Subcutaneous abdominal adipose tissue (tissue), 5 donors: ENCODE results near the gene PHF12.

ENCODE experiments used
- H3K27ac ChIP-seq: one replicate; pipeline ENCODE4 v1.7.0; 2013; ENCODE audit warnings: low read depth, mild to moderate bottlenecking, inconsistent platforms, low read length, moderate library complexity
- H3K27me3 ChIP-seq, 5 donors: one replicate each; pipeline ENCODE4 v1.7.0; 2013; ENCODE audit warnings: low read length in 5 of 5, inconsistent platforms in 1 of 5; ENCODE audit not compliant: control insufficient read depth in 5 of 5, insufficient read depth in 4 of 5
- H3K36me3 ChIP-seq, 5 donors: one replicate each; pipeline ENCODE4 v1.7.0; 2013; ENCODE audit warnings: low read length in 5 of 5; ENCODE audit not compliant: control insufficient read depth in 5 of 5, insufficient read depth in 5 of 5
- H3K4me1 ChIP-seq, 5 donors: one replicate each; pipeline ENCODE4 v1.7.0; 2013; ENCODE audit warnings: low read length in 5 of 5, mild to moderate bottlenecking in 3 of 5, moderate library complexity in 1 of 5; ENCODE audit not compliant: control insufficient read depth in 5 of 5, insufficient read depth in 5 of 5
- H3K4me3 ChIP-seq, 5 donors: one replicate each; pipeline ENCODE4 v1.7.0; 2013; ENCODE audit warnings: low read length in 5 of 5, low read depth in 1 of 5
- H3K9ac ChIP-seq, 5 donors: one replicate each; pipeline ENCODE4 v1.7.0; 2013; ENCODE audit warnings: low read length in 5 of 5, mild to moderate bottlenecking in 4 of 5, moderate library complexity in 3 of 5
- H3K9me3 ChIP-seq, 5 donors: one replicate each; pipeline ENCODE4 v1.7.0; 2013; ENCODE audit warnings: low read length in 5 of 5; ENCODE audit not compliant: control insufficient read depth in 5 of 5
- donor health status: healthy.
- donor health status: healthy.
- donor health status: healthy.
- donor health status: healthy.
- donor health status: healthy.

PHF12 gene

DNA sequence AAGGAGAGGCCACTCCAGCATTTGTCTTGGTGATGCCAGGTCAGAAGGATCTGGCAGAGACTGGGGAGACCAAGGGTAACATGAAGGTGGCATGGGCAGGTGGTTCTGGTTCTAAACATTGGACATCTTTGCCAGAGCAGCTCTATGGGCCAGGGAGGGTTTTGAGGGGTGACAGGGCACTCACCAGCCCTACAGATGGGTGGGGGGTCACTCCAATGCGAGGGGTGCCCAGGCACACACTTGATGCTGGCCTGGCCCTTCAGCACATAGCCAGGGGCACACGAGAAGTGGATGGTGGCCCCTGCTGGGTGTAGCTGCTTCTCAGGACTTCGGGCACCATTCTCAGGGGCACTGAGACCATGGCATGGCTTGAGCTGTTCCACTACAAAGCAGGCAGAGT is 5.5 kb upstream of the PHF12 start:
- H3K27me3 ChIP-seq: peaks cover 0 to 12% (median 6%) of the 10 kb centered on the region in 5 donors
- peaks cover 2 to 14% (median 13%) of the 10 kb centered on the region in 5 donors for H3K4me1 ChIP-seq
- H3K4me3 ChIP-seq: no peak overlapping the region
- H3K27ac ChIP-seq: no peak overlapping the region
- no peaks in the 10 kb centered on the region for H3K36me3 ChIP-seq
- H3K9me3 ChIP-seq: no peaks in the 10 kb centered on the region
- no peak overlapping the region for H3K9ac ChIP-seq

DNA sequence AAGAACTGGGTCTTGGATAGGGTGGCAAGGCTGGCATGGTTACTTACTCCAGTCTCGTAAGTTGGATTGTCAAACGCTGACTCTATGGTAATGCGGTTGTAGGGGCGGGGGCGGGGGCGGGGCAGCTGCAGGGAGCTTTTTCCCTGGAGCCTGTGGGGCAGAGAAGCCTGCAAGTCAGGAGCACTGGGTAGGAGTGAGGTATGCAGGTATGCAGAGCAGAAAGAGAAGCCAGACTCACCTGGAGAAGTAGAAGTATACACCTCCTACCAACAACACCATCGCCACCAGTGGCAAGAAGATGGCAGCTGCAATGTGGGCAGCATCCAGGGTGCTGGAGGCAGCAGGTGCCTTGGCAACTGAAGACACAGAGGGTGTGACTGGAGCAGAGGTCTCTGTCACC is 4.8 kb upstream of the PHF12 start:
- Histone ChIP-seq H3K36me3 (no peaks in the 10 kb centered on the region), H3K4me1 (peaks cover 2 to 15% (median 15%) of the 10 kb centered on the region in 5 donors), H3K9me3 (no peaks in the 10 kb centered on the region), H3K27ac (no peak overlapping the region), H3K9ac (no peak overlapping the region), H3K27me3 (peaks cover 0 to 4% (median 0%) of the 10 kb centered on the region in 5 donors), H3K4me3 (no peak overlapping the region)

DNA sequence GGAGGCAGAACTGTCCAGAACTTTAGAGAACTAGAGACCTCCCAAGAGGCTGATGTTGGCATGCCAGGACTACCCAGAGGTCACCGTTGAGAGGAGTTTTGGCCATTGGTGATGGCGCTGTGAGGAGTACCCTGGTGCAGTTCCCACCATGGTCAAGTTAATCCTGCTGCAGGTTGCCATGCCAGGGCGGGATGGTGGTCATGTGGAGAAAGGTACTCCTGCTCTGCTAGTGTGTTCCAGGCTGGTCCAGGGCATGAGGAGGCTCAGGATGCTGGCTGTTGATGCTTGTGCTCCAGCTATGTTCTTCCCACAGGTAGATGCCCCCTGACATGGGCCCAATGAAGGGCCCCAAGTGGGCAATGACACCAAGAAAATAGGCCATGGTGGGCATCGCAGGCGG is 4.1 kb upstream of the PHF12 start:
- no peaks in the 10 kb centered on the region for H3K27me3 ChIP-seq
- no peaks in the 10 kb centered on the region for H3K9me3 ChIP-seq
- H3K4me1 ChIP-seq: peaks cover 2 to 19% (median 19%) of the 10 kb centered on the region in 5 donors
- H3K4me3 ChIP-seq: no peak overlapping the region
- no peak overlapping the region for H3K9ac ChIP-seq
- H3K36me3 ChIP-seq: no peaks in the 10 kb centered on the region
- no peak overlapping the region for H3K27ac ChIP-seq

DNA sequence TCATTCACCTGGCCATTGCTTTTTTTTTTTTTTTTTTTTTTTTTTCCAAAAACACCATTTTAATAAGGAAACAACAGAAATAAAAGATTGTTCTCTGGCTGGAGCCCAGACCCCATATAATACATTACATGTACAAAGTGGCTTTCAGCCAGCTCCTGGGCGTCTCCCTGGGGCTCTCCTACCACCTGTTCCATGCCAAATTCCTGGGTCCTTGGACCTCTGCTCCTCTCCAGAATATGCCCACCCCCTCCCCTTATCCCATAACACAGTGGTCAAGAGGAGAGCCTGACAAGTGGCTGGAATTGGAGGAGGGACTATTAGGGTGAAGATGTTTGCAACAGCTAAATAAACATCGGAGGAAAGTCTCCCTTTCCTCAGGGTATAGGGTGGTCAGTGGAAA is 3.6 kb upstream of the PHF12 start:
- Histone ChIP-seq H3K27ac (no peak overlapping the region), H3K36me3 (no peaks in the 10 kb centered on the region), H3K4me1 (peaks cover 2 to 24% (median 24%) of the 10 kb centered on the region in 5 donors), H3K4me3 (no peak overlapping the region), H3K9ac (no peak overlapping the region), H3K9me3 (no peaks in the 10 kb centered on the region), H3K27me3 (no peaks in the 10 kb centered on the region)

DNA sequence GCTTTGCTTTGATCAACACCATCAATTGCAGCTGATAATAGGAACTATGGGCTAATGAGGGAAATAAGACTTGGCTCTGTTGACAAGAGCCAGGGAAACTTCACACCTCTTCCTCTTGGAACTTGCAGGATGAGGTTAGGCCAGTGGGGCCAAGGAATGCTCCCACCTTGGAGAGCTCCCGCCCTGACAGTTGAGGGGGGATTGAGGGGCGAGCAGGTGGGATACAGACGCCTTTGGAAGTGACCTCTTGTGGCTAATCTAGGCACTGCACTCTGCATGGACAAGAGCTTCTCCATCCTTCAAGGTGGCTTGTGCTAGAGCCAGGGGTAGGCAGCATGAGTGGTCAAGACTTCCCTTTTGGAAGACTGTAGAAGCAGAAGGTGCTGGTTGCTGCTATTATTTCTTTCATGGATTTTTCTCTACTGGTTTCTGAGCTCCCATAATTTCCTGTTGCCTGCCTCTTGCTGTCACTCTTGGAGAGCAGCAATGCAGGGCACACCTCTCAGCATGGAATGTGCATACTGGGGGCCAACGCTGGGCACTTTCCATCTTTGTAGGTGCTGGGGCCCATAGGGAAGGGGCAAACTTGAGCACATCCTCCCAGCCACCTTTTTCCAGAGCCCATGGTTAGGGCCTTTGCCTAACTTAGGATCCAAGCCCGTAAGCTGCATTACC is 2.3 kb upstream of the PHF12 start:
- H3K27ac ChIP-seq: no peak overlapping the region
- H3K27me3 ChIP-seq: no peaks in the 10 kb centered on the region
- no peaks in the 10 kb centered on the region for H3K36me3 ChIP-seq
- no peaks in the 10 kb centered on the region for H3K9me3 ChIP-seq
- no peak overlapping the region for H3K9ac ChIP-seq
- peaks cover 2 to 33% (median 31%) of the 10 kb centered on the region in 5 donors for H3K4me1 ChIP-seq
- H3K4me3 ChIP-seq: no peak overlapping the region

DNA sequence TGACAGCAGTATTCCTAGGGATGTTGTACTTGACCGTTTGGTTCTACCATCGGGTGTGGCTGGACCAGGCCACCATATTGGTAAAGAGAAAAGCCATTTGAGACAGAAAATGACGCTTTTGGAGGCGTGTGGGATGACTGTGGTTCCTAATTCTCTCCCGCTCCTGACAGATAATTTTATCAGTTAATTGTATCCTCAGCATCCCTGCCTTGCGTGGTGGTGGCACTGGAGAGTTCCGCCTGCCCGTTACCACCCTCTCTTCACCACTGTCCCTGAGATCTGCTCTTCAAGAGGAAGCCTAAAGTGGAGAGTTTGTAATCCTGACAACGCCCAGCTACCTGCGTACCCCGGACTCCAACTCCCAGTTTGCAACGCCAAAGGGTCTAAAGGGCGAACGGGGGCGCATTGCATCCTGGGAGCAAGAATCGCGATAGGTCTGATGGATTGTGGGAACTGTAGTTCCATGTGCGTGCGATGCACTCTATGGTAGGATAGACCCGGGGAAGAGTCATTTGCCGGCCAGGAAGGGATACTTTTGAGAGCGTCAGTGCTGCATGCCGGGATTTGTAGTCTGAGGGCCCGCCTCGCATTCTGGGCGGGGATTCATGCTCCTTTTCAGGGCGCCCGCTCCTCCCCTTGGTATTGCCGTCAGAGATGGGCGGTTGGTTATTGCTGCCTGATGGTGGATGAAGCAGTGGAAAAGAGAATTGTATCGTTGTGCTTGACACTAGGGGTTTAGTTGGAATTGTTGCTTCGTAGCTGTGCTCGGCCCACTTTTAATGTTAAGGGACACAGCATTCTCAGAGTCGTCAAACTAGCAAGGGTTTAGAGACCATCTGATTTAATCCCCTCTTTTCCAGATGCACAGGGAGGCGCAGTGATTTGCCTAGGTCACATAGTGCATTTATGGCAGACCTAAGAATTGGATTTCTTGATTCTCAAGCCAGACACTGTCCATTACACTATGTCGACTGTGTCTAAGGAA is 965 bp upstream of the PHF12 start:
- Histone ChIP-seq H3K4me1 (peaks cover 4 to 46% (median 43%) of the 10 kb centered on the region in 5 donors), H3K4me3 (peak overlapping the region; percentile 79 to 98 (median 94)), H3K27ac (peak overlapping the region; percentile 94), H3K27me3 (no peaks in the 10 kb centered on the region), H3K9ac (peak overlapping the region; percentile 66 to 93 (median 85)), H3K36me3 (no peaks in the 10 kb centered on the region), H3K9me3 (no peaks in the 10 kb centered on the region)

DNA sequence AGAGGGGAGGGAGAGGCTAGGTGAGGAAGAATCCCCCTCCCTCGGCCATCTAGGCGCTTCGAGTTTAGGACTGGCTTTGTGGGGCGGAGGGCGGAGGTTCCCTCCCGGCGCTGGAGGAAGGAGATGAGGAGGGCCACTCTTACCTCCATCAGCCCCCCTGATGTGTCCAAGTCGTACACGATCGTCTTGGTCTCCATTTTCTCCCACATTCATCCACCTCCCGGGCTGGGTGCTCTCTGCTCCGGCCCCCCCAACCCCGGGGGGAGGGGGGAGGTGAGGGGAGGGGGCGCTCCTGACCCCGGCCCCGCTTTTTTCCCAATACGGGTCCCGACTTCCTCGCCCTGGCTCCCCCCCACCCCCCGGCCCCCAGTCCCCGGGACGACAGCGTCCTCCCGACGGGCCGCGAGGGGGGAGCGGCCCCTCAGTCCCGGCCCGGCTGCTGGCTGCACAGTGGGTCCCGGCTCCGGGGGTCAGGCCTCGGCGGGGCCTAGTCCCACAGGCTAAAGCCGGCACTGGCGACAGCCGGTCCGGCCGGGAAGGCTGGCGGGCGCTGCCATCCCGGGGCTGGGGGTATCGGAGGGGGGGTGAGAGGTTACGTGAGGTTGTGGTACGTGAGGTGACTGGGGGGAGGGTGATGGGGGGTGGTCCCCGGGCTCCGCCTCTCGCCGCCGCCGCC is 428 bp downstream of the PHF12 start:
- Histone ChIP-seq H3K9ac (peak overlapping the region in 4 of 5 donors; percentile 77 to 90 (median 88)), H3K4me1 (peaks cover 4 to 57% (median 51%) of the 10 kb centered on the region in 5 donors), H3K36me3 (no peaks in the 10 kb centered on the region), H3K27me3 (no peaks in the 10 kb centered on the region), H3K27ac (peak overlapping the region; percentile 79), H3K4me3 (peak overlapping the region; percentile 86 to 94 (median 92)), H3K9me3 (no peaks in the 10 kb centered on the region)

DNA sequence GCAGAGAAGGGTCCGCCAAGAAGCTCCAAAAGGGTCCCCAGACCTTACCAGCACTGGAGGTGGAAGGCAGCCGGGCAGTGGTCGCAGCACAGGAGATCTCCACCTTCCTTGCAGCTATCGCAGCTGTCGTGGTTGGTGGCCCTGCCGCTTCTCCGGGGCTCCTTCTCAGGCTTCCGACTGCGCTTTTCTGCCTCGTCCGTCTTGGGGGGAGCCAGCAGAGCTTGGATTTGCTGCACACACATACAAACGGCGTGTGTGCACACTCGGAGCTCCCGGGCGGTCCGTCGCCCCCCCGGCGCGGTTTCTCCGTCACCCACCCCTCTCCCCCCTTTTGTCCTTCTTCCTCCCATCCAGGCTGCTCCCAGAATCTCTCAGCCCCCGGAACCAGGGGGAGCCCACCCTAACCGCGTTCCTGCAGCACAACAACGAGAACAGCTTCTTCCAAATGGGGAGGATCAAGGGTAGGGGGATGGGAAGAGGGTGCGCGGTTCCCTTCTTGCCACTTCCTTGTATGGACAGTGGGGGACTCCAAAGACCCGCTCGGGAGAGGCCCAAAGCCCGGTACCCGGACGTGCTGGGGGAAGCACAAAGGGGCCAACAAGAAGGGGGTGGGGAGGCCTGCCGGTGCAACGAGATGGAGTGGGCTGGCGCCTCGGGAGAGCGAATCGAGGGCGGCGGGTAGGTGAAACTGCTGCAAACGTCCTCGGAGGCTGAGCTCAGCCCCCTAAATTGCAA is 1.1 kb downstream of the PHF12 start:
- no peaks in the 10 kb centered on the region for H3K9me3 ChIP-seq
- H3K4me3 ChIP-seq: peak overlapping the region; percentile 86 to 94 (median 92)
- peaks cover 4 to 64% (median 58%) of the 10 kb centered on the region in 5 donors for H3K4me1 ChIP-seq
- no peaks in the 10 kb centered on the region for H3K27me3 ChIP-seq
- no peaks in the 10 kb centered on the region for H3K36me3 ChIP-seq
- peak overlapping the region; percentile 56 to 90 (median 88) for H3K9ac ChIP-seq
- peak overlapping the region; percentile 79 for H3K27ac ChIP-seq

DNA sequence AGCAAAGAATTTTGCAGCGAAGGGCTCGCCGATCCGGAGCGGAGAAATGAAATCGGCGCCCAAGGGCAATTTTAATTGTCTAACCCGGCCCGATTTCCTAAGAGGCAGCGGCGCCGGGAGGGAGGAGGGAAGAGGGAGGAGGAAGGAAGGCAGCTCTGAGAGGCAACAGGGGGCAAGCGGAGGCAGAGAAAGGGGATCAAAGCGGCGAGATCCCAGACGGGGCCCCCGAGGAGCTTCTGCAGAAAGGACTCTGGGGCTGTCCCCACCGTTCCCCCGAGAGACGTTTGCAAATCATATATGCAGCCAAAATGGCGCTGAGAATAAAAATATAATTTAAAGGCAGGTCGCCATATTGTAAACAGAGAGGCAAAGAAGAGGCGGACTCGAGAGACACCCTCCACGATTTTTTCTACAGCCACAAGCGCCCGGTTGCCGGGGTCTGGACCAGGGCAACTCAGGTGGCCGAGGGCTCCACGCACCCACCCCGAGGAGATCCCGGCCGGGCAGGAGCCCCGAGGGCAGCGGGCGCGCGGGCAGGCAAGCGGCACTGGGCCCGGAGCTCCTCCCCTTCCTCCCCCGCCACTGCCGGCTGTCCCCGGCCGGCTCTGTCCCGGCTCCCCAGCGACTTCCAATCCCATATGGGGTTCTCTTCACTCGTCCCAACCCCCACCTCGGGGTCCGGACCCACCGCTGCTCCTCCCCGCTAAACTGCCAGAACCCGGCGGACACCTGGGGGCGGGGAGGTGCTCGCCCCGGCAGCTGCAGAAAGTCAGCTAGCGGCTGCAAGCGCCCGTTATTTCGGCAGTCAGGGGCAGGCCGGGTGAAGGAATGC is 1.9 kb downstream of the PHF12 start:
- Histone ChIP-seq H3K4me3 (peak overlapping the region; percentile 86 to 94 (median 92)), H3K27ac (peak overlapping the region; percentile 79), H3K4me1 (peaks cover 4 to 69% (median 63%) of the 10 kb centered on the region in 5 donors), H3K27me3 (no peaks in the 10 kb centered on the region), H3K36me3 (peaks cover 0 to 3% (median 0%) of the 10 kb centered on the region in 5 donors), H3K9me3 (no peaks in the 10 kb centered on the region), H3K9ac (peak overlapping the region; percentile 77 to 90 (median 88))
